NCI-H510A (cell line): ENCODE results near the gene PGC.
"Not testable (repeated sequence)": the region's sequence is repeated elsewhere in the genome, so short reads cannot be mapped to it uniquely, and the experiment has no call there.

Source experiments
- DNase-seq: peaks from one replicate; lab custom pipeline; 2025; lab: John Stamatoyannopoulos, UW

The PGC gene

DNA sequence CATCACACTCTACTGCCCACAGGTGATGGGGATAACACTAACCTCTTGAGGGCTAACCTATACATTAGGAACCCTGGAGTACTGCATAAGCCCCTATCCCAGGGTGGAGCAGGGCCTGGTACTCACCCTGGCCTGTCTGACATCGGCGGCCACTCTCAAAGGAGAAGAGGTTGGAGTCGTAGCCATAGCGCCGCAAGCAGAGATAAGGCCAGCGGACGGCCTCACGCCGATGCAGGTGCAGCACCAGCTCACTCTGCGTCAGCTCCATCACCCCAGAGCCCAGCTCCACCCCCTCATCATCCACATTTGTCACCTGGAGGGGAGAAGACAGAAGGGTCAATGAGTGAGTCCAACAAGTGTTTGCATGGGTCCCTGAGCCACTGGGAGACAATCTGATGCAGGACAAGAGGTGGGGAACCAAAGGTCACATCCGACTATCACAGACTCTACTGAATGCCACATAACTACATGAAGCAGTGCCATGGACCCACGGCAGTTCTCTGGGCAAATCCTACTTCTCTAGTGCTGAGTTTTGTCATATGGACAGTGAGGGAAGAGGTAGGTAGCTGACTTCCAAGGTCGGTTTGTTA lies 28.2 kb upstream of the PGC start:
- DNase-seq: no peak

DNA sequence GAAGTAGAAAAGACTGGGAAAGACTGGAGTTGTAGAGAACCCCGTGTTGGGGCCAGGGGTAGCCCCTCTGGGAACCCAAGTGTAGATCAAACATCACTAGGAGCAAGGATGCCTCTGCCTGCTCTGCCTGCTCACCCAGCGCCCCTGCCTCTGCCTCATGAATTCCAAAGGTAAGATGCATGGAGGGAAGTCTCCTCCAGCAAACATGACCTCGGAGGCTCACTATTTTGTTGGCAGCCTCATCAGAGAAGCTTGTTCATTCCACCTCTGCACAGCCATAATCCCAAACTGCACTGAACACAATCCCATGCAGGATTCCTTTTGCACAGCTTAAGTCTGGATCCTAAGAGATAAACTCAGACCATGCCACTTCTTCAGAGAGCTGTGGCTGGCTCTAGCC lies 27.6 kb upstream of the PGC start:
- no peak for DNase-seq

DNA sequence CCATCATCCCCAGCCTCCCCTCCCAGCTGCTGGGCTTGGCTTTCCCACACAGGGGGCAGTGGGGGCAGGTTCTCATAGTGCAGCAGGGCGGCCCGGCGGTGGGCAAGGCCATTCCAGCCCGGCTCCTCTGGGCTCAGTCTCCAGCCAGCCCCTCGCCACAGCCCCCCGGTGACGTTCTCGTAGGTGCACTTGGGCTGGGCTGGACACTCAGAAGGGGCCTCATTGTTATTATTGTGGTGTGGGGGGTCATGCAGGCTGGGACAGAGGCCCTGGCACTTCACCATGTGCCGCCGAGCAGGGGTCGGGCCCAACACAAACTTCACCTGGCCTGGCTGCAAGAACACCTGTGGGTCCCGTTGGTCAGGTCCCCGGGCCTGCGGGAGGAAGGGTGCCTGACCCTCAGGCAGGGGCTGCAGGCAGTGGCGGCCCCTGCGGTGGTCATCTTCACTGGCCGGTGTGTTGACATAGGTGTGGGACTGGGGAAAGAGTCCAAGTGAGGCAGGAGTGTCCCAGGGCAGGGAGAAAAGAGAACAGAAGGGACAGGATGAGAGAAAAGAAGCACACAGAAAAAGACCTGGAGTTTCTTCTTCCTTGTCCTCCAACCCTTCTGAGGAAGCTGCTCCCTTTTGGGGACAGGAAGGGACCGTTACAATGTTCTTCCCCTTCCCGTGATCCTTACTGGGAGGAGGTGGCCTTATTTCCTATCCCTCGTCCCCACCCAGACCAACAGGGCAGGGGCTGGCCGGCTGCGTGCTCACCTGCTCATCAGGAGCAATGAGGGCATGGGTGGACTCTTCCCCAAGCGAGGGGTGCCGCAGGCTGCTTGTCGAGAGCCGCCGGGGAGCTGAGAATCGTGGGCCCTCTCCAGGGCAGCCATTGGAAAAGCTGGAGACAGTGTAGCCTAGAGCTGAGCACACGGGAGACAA lies 24.1 kb upstream of the PGC start:
- no peak for DNase-seq

DNA sequence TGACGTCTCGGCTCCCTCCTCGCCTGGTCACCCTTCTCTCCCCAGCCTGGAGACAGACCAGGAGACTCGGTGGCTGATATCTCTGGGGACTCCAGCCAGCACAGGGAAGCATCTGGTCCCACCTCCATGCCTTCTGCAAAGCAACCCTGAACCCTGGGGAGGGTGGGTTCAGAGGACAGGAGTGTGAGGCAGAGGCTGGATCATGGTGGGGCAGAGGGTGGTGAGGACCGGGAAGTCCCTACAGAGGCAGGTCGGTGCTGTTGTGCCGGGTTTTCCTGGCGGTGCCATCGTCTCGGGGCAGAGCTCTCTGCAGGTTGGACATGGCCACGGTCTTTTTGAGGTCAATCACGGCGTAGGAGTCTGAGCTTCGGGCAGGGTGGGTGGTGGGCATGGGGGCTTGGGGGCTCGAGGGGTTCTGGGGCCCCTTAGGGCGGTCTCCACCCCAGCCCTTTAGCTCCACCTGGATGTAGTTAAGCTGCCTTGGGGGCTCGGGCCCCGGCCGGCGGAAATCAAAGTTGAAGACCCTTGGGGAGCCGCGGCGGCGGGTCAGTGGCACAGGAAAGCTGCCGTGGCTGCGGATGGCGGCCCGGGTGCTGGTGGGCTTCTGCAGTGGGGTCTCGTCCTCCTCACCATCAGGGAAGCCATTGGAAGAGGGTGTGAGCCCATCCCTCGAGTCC lies 23.3 kb upstream of the PGC start:
- no peak for DNase-seq

GRCh38 chr6:41769376-41769775 lies 22.2 kb upstream of the PGC start:
- no peak for DNase-seq

DNA sequence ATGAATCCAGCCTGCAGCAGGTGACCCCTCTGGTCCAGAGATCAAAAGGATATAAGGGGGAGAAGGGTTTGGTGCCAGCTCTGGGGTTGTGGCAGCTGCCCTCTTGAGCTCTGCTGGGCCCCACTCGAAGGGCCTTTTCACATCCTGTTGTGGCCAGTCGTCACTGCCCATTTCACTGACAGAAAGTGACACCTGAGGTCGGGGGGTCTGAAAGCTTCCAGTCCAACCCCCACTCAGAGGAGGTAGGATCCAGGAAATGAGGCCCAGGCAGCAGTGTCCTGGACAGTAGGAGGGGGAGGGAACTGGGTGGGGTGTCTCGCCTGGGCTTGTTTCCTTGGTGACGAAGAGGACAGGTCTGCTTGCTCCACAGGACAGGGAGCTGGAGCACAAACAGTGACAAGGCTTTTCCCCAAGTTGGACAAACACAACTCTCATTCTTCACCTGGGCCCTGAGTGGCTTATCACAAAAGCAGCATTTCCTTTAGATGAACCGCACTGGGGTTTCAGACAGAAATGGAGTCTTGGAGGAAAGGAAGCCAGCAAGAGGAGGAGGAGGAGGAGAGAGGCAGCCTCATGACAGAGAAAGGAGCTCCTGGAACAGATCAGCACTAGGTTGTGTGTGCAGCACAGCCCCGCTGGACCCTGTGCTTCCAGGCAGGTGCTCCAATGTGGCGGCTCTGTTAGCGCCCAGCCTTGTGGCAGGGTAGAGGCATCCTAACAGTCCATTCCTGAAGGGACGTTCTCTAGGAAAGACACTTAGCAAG lies 21.5 kb upstream of the PGC start:
- peak; percentile 72 for DNase-seq

DNA sequence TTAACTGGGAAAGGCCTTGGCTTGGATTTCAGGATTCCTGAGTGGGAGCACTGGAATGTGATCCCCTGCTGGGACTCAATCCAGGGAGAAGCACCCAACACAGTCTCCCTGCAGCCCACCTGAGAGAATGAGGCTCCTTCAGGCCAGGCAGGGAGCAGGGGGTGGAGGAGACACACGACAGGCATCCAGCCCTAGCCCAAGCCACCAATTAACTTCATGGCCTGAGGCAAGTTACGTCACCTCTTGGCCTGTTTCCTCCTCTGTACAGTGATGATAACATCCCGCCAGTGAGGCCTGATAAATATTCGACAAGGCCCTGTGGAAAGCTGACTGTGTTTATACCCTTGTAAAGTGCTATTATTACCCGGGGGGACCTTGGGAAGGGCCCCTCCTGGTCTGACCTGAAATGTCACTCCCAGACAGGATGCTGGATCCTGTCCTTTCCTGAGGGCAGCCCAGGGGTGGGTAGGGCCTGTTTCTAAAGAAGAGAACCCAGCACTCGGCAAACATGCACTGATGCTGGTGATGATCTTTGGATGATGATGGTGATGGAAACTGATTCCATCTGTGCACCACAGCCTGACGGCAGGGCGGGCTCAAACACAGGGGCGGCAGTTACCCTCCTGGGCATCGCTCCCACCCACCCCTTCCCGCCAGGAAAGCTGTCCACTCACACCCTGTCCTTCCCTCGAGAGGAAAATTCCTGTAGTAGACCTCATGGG lies 20.1 kb upstream of the PGC start:
- DNase-seq: no peak

- DNase-seq: not testable (repeated sequence)
Observed at GRCh38 chr6:41766043-41766664, 19.0 kb upstream of the PGC start.

DNA sequence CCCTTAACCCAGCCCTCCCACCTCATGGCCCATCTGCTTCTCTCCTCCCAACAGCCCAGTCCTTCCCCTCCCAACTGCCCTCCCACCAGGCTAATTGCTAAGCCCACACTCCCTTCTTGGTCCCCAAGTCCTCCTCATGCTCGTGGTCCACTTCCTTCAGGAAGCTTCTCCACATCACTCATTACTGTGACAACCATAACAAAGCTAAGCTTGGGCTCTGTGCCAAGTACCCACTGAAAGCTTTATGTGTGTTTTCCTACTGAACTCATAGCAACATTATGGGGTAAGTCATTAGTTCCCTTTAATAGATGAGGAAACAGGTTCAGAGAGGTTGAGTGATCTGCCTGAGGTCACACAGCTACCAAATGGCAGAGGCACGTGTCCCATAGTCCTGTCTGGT lies 16.3 kb upstream of the PGC start:
- DNase-seq: no peak

DNA sequence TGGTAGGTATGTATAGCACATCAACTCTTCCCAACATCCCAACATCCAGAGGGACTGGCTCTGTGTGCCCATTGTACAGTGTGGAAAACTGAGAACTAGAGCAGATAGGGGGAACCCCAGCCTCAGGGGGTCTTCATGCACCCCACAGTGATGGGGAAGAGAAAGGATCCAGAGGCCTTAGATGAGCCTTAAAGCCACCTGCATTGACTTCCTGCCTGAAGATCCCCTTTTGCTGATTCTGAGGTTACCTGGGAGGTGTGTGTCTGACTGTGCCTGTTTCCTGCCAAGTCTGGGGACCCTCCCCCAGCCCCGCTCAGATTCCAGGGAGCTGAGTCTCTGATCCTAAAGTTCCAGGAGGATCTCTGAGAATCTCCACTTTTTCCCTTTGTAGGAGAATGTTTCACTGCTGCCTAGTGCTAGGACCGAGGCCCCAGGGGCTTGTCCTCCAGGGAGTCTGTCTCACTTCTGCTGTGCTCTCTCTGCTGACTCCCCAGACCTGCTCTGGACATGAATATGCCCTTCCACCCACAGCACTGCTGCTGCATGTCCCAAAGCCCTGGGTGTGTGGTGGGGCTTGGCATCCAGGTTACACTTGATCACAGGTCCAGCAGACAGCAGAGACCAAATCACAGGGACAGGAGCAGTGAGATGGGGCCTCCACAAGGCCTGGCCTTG lies 12.8 kb upstream of the PGC start:
- DNase-seq: no peak

DNA sequence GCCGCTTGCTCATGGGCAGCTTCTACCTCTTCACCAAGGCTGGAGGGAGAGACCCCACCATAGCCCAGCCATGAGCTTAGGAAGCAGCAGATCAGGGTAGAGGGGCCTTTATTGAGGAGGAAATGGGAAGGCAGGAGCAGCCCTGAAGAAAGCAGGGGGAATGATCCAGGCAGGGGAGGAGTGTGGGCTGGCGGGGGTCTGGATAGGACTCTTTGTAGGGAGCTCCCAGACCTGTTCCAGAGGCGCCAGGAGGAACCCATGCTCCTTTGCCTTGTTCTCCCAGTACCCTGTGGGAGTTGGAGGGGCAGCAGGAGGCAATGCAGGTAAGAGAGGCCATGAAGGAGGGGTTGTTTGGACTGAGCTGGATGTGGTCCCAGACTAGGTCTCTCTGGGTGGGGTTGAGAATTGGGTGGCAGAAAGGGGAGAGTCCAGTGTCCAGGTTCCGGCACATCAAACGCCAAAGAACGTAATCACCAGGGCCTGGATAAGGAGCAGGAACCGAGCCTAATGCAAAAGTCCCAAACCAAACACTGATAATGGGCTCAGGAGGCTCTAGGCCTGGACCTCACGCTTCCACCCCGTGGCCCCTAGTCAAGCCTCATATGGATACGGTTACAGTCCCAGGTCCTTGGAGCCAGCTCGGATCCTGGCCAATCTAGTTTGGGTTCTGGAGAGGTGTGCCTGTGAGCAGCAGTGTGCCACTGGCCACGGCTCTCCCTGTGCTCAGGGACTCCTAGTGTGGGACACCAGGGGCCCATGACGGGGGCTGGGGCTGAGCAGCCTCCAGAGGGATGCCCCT lies 12.1 kb upstream of the PGC start:
- no peak for DNase-seq

DNA sequence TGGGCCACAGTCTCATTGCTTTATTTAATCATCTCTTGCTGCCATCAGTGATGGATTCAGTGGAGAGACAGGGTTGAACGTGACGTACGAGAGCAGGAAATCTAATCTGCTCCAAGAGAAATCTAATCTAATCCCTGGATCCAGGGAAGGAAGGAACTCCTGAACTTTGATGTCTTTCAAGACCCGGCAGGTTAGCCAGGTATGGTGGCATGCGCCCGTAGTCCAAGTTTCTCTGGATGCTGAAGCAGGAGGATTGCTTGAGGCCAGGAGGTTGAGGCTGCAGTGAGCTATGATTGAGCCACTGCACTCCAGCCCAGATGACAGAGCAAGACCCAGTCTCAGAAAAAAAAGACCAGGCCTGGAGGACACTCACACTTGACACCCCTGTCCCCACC lies 11.4 kb upstream of the PGC start:
- no peak for DNase-seq

DNA sequence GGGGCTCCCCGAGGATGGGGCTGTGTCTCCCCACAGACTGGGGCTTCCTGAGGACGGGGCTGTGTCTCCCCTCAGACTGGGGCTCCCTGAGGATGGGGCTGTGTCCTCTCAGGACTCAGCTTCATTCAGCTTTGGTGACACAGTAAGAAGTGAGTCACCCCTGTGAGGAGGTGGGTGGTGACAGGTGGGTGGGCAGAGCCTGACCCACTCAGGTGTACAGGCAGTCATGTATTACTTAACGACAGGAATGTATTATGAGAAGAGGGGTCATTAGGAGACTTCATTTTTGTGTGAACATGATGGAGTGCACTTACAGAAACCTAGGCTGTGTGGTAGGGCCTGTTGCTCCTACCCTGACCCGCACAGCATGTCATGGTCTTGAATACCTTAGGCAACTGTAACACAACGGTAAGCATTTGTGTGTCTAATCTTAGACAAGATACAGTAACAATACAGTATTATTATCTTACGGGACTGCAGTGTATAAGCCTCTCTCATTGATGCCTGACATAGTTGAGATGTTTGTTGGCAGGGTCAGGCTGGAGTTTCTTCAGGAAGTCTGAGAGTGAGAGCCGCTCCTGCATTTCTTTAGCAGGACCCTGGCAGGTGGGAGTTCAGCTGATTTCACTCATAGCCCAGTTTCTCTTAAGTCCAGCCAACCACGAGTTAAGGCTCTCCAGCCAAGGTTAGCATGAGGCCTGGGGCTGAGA lies 10.9 kb upstream of the PGC start:
- no peak for DNase-seq

- no peak for DNase-seq
Observed at GRCh38 chr6:41757271-41757670, 10.1 kb upstream of the PGC start.

GRCh38 chr6:41756354-41756753 lies 9.2 kb upstream of the PGC start:
- DNase-seq: no peak

- DNase-seq: no peak
Observed at GRCh38 chr6:41755895-41756294, 8.7 kb upstream of the PGC start.

GRCh38 chr6:41750374-41750773 lies 3.2 kb upstream of the PGC start:
- no peak for DNase-seq

- no peak for DNase-seq
Observed at GRCh38 chr6:41748542-41748941, 1.3 kb upstream of the PGC start.

- no peak for DNase-seq
Observed at GRCh38 chr6:41748102-41748477, 893 bp upstream of the PGC start.
